GM18873 (cell line): ENCODE data around the gene MRAP2.

Experiments used
- ATAC-seq: cut with Tn5 transposase; IDR thresholded peaks from one replicate; pipeline ENCODE4 v1.9.1; 2021; ENCODE audit warnings: mild to moderate bottlenecking, moderate library complexity, moderate number of reproducible peaks; ENCODE audit not compliant: unreplicated experiment, low FRiP score

The MRAP2 gene, protein sequence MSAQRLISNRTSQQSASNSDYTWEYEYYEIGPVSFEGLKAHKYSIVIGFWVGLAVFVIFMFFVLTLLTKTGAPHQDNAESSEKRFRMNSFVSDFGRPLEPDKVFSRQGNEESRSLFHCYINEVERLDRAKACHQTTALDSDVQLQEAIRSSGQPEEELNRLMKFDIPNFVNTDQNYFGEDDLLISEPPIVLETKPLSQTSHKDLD

GRCh38 chr6:84033523-84034451 lies at the start of gene MRAP2:
Gene MRAP2 (plus strand): TSS chr6:84033772. CDS start chr6:84055319, 21,547 bp downstream.
- no peak for ATAC-seq

DNA sequence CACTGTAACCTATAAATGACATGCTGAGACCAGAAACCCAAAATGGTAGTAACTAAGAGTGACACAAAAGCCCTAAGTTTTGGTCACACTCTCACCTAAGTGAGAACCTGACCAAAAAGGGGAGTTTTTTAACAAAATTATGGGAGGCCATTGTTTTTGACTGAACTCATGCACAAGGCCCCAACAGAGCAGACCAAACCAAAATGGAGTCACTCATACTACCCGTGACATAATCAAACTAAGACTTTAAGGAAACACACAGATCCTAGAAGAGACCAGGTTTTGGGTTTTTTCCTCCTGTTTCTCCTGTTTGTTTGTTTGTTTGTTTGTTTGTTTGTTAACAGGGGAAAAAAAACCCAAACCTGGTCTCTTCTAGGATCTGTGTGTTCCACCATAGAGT lies 49.2 kb upstream of the MRAP2 start:
- ATAC-seq: no peak

- ATAC-seq: no peak
These were observed 48.3 kb upstream of the MRAP2 start for GRCh38 chr6:83985308-83985713.

DNA sequence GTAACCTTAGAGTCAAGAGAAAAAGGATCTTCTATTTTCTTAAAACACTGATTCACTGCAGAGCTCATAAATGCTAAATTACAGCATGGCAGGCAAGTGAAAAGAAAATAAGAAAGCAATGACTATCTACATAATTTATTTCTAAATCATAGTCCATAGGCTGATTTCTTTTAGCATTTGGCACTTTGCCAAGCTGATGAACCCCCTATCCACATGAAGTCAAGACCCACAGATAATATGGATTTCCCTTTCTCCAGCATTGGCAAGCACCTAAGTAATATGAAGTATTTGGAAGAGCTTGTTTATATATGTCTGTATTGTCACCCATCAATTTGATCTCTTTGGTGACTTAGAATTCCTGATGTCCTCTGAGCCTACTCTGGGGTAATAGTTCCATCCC lies 47.9 kb upstream of the MRAP2 start:
- ATAC-seq: no peak

DNA sequence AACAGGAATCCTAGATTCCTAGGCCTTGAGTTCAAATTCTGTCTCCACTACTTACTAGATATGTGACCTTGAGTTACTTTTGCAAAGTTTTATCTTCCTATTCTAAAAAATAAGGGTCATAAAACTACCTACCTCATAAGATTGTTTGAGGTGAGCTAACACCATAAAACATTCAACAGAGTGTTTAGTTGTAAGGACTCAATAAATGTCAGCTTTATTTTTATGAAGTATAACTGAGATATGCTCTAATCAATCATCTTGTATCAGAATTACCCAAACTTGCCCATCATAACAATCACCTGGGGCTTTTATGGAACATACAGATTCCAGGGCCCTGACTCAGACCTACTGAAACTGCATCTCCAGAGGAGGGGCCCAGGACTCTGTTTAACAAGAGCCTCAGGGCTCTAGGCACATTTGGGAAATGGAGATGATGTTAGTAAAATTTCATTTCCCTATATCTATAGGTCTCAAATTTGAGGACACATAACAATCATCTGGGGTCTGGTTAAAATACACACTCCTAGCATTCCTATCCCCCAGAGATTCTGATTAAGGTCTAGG lies 35.5 kb upstream of the MRAP2 start:
- ATAC-seq: no peak

DNA sequence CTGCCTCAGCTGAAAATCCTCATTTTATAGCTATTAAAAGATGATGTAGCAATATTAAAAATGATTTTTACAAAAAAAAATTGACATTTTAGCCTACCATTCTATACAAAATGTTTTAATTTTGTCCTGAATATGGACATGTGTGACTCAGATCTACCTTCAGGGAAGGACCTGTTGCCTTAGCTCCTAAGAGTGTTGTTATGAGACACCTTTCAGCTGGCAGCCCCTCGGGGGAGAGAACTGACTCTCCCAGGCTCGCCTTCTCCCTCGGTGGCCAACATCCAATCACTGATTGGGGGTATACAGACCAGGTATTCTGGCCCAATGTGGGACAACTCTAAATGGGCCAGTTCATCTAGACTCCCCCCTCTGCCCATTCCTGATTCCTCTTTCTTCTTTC lies 32.5 kb upstream of the MRAP2 start:
- ATAC-seq: no peak

- no peak for ATAC-seq
These were observed 31.3 kb upstream of the MRAP2 start for GRCh38 chr6:84002226-84002625.

- ATAC-seq: no peak
These were observed 30.4 kb upstream of the MRAP2 start for GRCh38 chr6:84003131-84003530.

- ATAC-seq: no peak
These were observed 29.9 kb upstream of the MRAP2 start for GRCh38 chr6:84003654-84004053.

- ATAC-seq: no peak
These were observed 25.7 kb upstream of the MRAP2 start for GRCh38 chr6:84007871-84008270.

DNA sequence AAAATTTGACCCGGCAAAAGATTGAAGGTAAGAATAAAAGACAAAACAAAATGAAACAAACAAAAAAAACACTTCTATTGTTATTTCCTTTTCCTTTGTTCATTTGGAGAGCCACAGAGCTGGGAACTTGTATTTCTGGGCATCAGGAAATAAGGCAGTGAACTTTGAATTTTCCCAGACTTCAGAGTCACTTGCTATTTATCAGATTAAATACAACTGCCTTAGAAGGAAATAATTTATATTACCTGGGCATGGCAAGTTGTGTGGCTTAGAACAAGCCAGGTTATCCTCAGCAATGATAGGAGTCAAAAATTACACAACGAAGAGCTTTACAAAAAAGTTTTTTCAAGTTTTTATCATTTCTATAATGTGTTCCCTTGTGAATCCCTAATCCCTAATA lies 20.2 kb upstream of the MRAP2 start:
- ATAC-seq: no peak

- ATAC-seq: no peak
These were observed 19.6 kb upstream of the MRAP2 start for GRCh38 chr6:84013931-84014330.

- ATAC-seq: no peak
These were observed 17.5 kb upstream of the MRAP2 start for GRCh38 chr6:84016029-84016428.

DNA sequence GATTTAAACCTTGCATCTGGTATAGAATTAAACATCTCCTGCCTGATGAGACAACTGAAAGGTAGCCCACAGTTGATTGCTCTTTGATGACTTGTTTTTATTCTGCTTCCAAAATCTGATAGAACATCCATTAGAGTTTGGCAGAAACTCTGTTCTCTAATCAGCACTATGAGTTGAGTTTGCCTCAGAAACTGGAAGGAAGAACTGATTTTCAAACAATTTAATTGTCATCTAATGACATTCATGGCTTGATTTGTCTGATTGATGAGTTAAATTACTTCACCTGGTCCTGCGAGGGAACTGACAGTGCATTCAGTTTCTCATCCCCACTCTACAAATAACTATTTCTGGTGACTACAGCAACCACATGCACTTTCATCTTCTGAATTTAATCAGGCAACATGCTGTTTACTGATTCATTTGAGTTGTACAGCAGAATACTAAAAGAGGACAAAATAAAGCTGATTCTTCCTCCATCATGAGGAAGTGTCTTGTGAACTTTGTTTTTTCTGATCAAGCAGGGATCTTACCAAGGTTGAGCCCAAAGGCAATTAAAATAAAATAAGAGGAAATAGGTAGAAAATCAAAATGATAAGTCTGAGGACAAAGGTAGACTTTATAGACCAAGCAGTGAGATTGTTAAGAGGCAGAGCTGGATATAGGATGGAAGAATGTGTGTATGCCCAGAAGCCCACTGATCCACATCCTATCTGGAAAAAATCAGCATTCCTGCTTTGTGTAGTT lies 15.7 kb upstream of the MRAP2 start:
- ATAC-seq: peak; percentile 58

- ATAC-seq: no peak
These were observed 15.0 kb upstream of the MRAP2 start for GRCh38 chr6:84018453-84019061.

GRCh38 chr6:84019141-84019841 lies 14.3 kb upstream of the MRAP2 start:
- no peak for ATAC-seq

DNA sequence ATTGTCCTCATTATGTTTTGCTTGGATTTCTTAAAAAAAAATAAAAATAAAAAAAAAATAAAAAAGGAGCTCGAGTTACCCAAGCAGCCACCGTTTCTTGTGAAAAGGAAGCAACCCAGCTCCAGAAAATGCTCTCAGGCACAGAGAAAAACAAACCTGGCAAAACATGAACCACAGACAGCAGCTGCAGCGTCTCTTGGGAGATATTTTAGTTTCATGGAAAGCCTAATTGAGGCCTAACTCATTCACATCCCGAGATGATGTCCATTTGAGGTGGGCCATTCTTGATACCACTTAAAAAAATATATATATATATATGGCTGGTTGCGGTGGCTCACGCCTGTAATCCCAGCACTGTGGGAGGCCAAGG lies 13.7 kb upstream of the MRAP2 start:
- no peak for ATAC-seq

DNA sequence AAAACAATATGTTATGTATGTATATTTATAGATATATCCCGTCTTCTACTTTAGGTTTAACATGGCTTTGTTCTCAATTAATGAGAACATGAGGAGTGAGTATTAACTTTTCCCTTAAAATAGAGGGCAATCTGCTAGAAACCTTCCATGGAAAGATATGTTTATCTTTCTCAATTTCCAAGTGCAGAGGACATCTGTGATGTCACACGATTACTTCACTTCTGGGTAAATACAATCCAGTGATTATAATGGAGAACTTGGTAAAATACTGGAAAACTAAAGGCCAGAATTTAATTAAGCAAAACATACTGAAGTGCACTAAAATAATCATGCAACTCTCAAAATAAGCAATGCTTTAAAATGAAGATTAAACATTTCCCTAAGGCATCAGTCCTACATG lies 11.9 kb upstream of the MRAP2 start:
- ATAC-seq: no peak

GRCh38 chr6:84026721-84027164 lies 6.8 kb upstream of the MRAP2 start:
- no peak for ATAC-seq
